DMS114 treated with DMSO at 0.1 percent for 48 hours (cell line): ENCODE data around the gene CTBP1.

Experiments used
- DNase-seq: peaks from one replicate; lab custom pipeline; 2025; ENCODE audit not compliant: unreplicated experiment; lab: John Stamatoyannopoulos, UW

Gene CTBP1

GRCh38 chr4:1225272-1226143 is 23.4 kb downstream of the CTBP1 start:
- no peak for DNase-seq

- DNase-seq: no peak
These were observed 24.8 kb downstream of the CTBP1 start for GRCh38 chr4:1223841-1224809.

GRCh38 chr4:1222938-1223690 is 25.8 kb downstream of the CTBP1 start:
- DNase-seq: no peak

GRCh38 chr4:1222036-1222789 is 26.7 kb downstream of the CTBP1 start:
- DNase-seq: no peak

- DNase-seq: no peak
These were observed 27.6 kb downstream of the CTBP1 start for GRCh38 chr4:1221155-1221870.

- DNase-seq: no peak
These were observed 28.4 kb downstream of the CTBP1 start for GRCh38 chr4:1220566-1220965.

GRCh38 chr4:1219566-1219950 is 29.4 kb downstream of the CTBP1 start:
- DNase-seq: no peak

GRCh38 chr4:1218634-1219565 is 30.0 kb downstream of the CTBP1 start:
- DNase-seq: no peak

- no peak for DNase-seq
These were observed 31.6 kb downstream of the CTBP1 start for GRCh38 chr4:1217366-1217765.

GRCh38 chr4:1216869-1217294 is 32.0 kb downstream of the CTBP1 start:
- DNase-seq: no peak

GRCh38 chr4:1216076-1216614 is 32.8 kb downstream of the CTBP1 start:
- DNase-seq: no peak

GRCh38 chr4:1215141-1216075 is 33.5 kb downstream of the CTBP1 start:
- no peak for DNase-seq

- DNase-seq: no peak
These were observed 34.5 kb downstream of the CTBP1 start for GRCh38 chr4:1214101-1215095.

GRCh38 chr4:1213336-1213995 is 35.5 kb downstream of the CTBP1 start:
- no peak for DNase-seq

- no peak for DNase-seq
These were observed 36.2 kb downstream of the CTBP1 start for GRCh38 chr4:1212546-1213335.
